ENCODE data around the gene MTR. TPM values are rescaled to one million over a fixed set of nuclear protein-coding genes. Genes with fewer than 3 reads are reported as not detected.

The MTR gene
- total RNA-seq, 1 experiment from 2014 or later: 35.5 TPM

GRCh38 chr1:236762410-236762809 lies 32.7 kb upstream of the MTR start:
- no peak overlapping the region for H2BK15ac ChIP-seq (ENCODE audit: low read depth, low read length)
- no peak overlapping the region for H3K9ac ChIP-seq (ENCODE audit: extremely low read depth, insufficient read length, low read length)
- peaks cover 2% of the 10 kb centered on the region in 2 experiments; a peak in 3 of 4 replicates for H3K4me1 Mint-ChIP-seq
- no peak overlapping the region for H3K56ac ChIP-seq (ENCODE audit: insufficient read length, low read depth, low read length)
- no peak overlapping the region for H3K27ac Mint-ChIP-seq
- H2BK5ac ChIP-seq (ENCODE audit: insufficient read length, low read length): no peak overlapping the region
- H3K23me2 ChIP-seq (ENCODE audit: insufficient read length, low read depth, low read length, poor library complexity, severe bottlenecking): no peaks in the 10 kb centered on the region
- H3K27ac ChIP-seq (ENCODE audit: insufficient read length, low read depth, low read length): no peak overlapping the region
- H3K9me3 ChIP-seq (ENCODE audit: control insufficient read depth, low read depth, low read length): no peaks in the 10 kb centered on the region
- H4K5ac ChIP-seq (ENCODE audit: insufficient read length, low read depth, low read length): no peak overlapping the region
- H4K20me1 ChIP-seq (ENCODE audit: control insufficient read depth, insufficient read depth, insufficient read length): no peaks in the 10 kb centered on the region
- H3K9me3 Mint-ChIP-seq: no peaks in the 10 kb centered on the region
- H2BK20ac ChIP-seq (ENCODE audit: low read depth, low read length, poor library complexity, severe bottlenecking): no peak overlapping the region
- no peak overlapping the region for H3T11ph ChIP-seq (ENCODE audit: low read length)
- H3K4me3 Mint-ChIP-seq: no peak overlapping the region
- no peak overlapping the region for H3K4me2 ChIP-seq (ENCODE audit: insufficient read depth, insufficient read length, low read length)
- peaks cover 0 to 4% (median 0%) of the 10 kb centered on the region in 3 experiments; a peak in 3 of 7 replicates for H3K36me3 Mint-ChIP-seq (ENCODE audit: insufficient read depth in 1 of 3, low read depth in 3 of 3)
- H3K23ac ChIP-seq (ENCODE audit: insufficient read length, low read depth, low read length): no peak overlapping the region
- no peak overlapping the region for H3K18ac ChIP-seq (ENCODE audit: insufficient read length, low read depth, low read length)
- TF ChIP-seq CTCF (conservative IDR thresholded peaks at IDR 0.05): no peak
- no peak overlapping the region for H3K4ac ChIP-seq (ENCODE audit: low read depth, low read length)
- H3K4me1 ChIP-seq (ENCODE audit: insufficient read depth, low read length): no peaks in the 10 kb centered on the region
- WGBS (ENCODE audit: extremely low coverage, insufficient read length, low lambda C conversion rate): no CpG with 5 or more reads among the region's 15 CpGs
- no peak overlapping the region for H2BK12ac ChIP-seq (ENCODE audit: insufficient read length, low read depth, low read length)
- no peak overlapping the region for H2AK5ac ChIP-seq (ENCODE audit: insufficient read length, low read length)
- DNase-seq: no peak
- no peaks in the 10 kb centered on the region for H3K27me3 Mint-ChIP-seq (ENCODE audit: low read depth)
- no peak overlapping the region for H2AFZ ChIP-seq (ENCODE audit: low read length)
- H3K79me1 ChIP-seq (ENCODE audit: insufficient read depth, low read depth, low read length, poor library complexity, severe bottlenecking): no peaks in the 10 kb centered on the region
- no peaks in the 10 kb centered on the region for H3K27me3 ChIP-seq (ENCODE audit: insufficient read depth, low read length)
- no peak overlapping the region for H4K8ac ChIP-seq (replicated peaks; ENCODE audit: insufficient read length, low read depth, low read length)
- H3K79me2 ChIP-seq (ENCODE audit: insufficient read depth, low read length): no peaks in the 10 kb centered on the region
- H2BK120ac ChIP-seq (ENCODE audit: low read depth, low read length, poor library complexity, severe bottlenecking): no peak overlapping the region
- no peak overlapping the region for H3K14ac ChIP-seq (ENCODE audit: insufficient read depth, low read length)
- H4K91ac ChIP-seq (ENCODE audit: insufficient read length, low read depth, low read length): no peak overlapping the region
